Lower leg skin (tissue), 3 donors: ENCODE data around the gene SCGN.

ENCODE experiments used
- CTCF ChIP-seq, 3 donors: fragments of 450-650 bp; IDR thresholded peaks; one replicate each; pipeline ENCODE4 v1.5.1; 2016; ENCODE audit warnings: antibody characterized with exemption in 3 of 3, mild to moderate bottlenecking in 3 of 3, moderate library complexity in 2 of 3
- POLR2A ChIP-seq, 2 donors: fragments of 450-650 bp; IDR thresholded peaks; one replicate each; pipeline ENCODE4 v1.6.1; 2016 to 2017; ENCODE audit warnings: antibody characterized with exemption in 2 of 2, mild to moderate bottlenecking in 1 of 2, moderate library complexity in 1 of 2

GRCh38 chr6:25749837-25750236 is 97.8 kb downstream of the SCGN start:
- no peak for TF ChIP-seq CTCF (IDR thresholded peaks at IDR 0.05)
- TF ChIP-seq POLR2A (IDR thresholded peaks at IDR 0.05) = no peak
